ENCODE results near the gene SMIM36.

DNA sequence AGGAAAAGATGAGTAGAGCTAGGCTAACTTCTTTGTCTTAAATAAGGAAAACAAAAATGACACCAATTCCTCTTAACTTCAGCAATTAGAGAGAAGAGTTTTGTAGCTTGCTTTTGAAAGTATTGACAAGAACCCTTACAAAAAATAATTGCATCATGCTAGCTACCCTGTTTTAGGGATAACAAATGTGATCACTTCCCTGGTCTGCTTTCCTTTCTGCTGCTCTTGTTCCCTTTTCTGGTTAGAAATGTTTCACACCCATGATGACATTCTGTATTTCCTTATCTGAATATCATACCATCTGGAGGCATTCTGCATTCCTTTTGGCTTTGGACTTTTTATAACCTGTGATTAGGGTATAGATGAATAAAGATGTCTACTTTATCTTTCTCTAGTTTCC, 9.9 kb upstream of the SMIM36 start:
- TF ChIP-seq TCF4 (CRISPR knock-in tag; IDR thresholded peaks at IDR 0.05; ENCODE audit: borderline replicate concordance), result 0 out of 2 replicates have a peak, but pooled peaks have one; percentile 36
- TF ChIP-seq, protein P1, sequence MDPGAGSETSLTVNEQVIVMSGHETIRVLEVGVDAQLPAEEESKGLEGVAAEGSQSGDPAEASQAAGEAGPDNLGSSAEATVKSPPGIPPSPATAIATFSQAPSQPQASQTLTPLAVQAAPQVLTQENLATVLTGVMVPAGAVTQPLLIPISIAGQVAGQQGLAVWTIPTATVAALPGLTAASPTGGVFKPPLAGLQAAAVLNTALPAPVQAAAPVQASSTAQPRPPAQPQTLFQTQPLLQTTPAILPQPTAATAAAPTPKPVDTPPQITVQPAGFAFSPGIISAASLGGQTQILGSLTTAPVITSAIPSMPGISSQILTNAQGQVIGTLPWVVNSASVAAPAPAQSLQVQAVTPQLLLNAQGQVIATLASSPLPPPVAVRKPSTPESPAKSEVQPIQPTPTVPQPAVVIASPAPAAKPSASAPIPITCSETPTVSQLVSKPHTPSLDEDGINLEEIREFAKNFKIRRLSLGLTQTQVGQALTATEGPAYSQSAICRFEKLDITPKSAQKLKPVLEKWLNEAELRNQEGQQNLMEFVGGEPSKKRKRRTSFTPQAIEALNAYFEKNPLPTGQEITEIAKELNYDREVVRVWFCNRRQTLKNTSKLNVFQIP (CRISPR knock-in tag; IDR thresholded peaks at IDR 0.05; ENCODE audit: borderline replicate concordance, low read depth), result no peak
